SK-N-SH treated with all-trans-retinoic acid at 6 μM for 48 hours (cell line): Measurements from ENCODE around the gene DUSP16.

Experiments
- TCF4 ChIP-seq: fragments of 250-450 bp; sonication (Bioruptor Pico); IDR thresholded peaks from 2 replicates; pipeline ENCODE4 v1.8.0; 2021; ENCODE audit warnings: mild to moderate bottlenecking, moderate library complexity, borderline replicate concordance
- ZC3H10 ChIP-seq: fragments of 250-450 bp; sonication (Bioruptor Pico); IDR thresholded peaks from 2 replicates; pipeline ENCODE4 v1.5.1; 2021; ENCODE audit warnings: mild to moderate bottlenecking, moderate library complexity
- ZNF565 ChIP-seq: fragments of 450-650 bp; formaldehyde crosslinking; conservative IDR thresholded peaks from 2 replicates; pipeline ENCODE4 v1.5.0; 2020; ENCODE audit warnings: low read depth, mild to moderate bottlenecking, moderate library complexity

DNA sequence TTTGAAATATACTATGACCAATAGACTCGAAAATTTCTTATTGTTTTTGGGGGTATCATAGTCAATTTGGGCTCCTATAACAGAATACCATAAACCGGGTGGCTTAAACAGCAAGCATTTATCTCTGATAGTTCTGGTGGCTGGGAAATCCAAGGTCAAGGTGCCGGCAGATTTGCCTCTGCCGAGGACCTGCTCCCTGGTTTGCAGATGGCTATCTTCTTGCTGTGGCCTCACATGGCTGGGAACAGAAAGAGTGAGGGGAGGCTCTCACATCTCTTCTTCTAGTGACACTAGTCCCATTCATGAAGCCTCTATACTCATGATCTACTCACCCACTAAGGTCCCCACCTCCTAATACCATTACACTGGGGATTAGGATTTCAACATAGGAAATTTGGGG, 135.1 kb downstream of the DUSP16 start:
- TF ChIP-seq TCF4 (CRISPR knock-in tag) (no peak), ZNF565 (CRISPR knock-in tag) (no peak), ZC3H10 (no peak)
